ENCODE data around the gene PDE6C. TPM values are rescaled to one million over a fixed set of nuclear protein-coding genes. Genes with fewer than 3 reads are reported as not detected.

Gene PDE6C
- total RNA-seq, 6 experiments from 2014 or later: not detected

- peaks cover 0 to 5% (median 0%) of the 10 kb centered on the region in 4 donors for H3K36me3 ChIP-seq
Observed at GRCh38 chr10:93666030-93666429, 53.7 kb downstream of the PDE6C start.

GRCh38 chr10:93667795-93668194 lies 55.5 kb downstream of the PDE6C start:
- Histone ChIP-seq H3K27ac (no peak overlapping the region), H3K36me3 (peaks cover 0 to 5% (median 0%) of the 10 kb centered on the region in 4 donors), H3K4me3 (no peak overlapping the region), H3K27me3 (no peaks in the 10 kb centered on the region), H3K4me1 (peaks cover 0 to 51% (median 22%) of the 10 kb centered on the region in 4 donors), H3K9me3 (no peaks in the 10 kb centered on the region)
- ATAC-seq (peak; percentile 51 to 67 (median 62)), DNase-seq (no peak)
- 57% methylated on average over 3 of the region's 3 CpGs for WGBS (ENCODE audit: insufficient coverage, low coverage, low lambda C conversion rate, missing lambda C conversion rate)
- no peak for TF ChIP-seq POLR2A (IDR thresholded peaks at IDR 0.05)
- no peak for TF ChIP-seq CTCF (IDR thresholded peaks at IDR 0.05)
- intact Hi-C loops (cut with DNase I): no loop called here

More at GRCh38 chr10:93666030-93666429, 53.7 kb downstream of the PDE6C start:
- 89% methylated on average over 4 of the region's 4 CpGs for WGBS (ENCODE audit: insufficient coverage, low coverage, low lambda C conversion rate, missing lambda C conversion rate)
- no peak overlapping the region for H3K4me3 ChIP-seq
- H3K9me3 ChIP-seq: no peaks in the 10 kb centered on the region
- no peak for DNase-seq
- H3K4me1 ChIP-seq: peaks cover 0 to 40% (median 18%) of the 10 kb centered on the region in 4 donors
- TF ChIP-seq CTCF (IDR thresholded peaks at IDR 0.05): no peak
- TF ChIP-seq POLR2A (IDR thresholded peaks at IDR 0.05): no peak
- no peak for ATAC-seq
- no peak overlapping the region for H3K27ac ChIP-seq
- intact Hi-C loops (cut with DNase I): no loop called here
- H3K27me3 ChIP-seq: no peaks in the 10 kb centered on the region

GRCh38 chr10:93670372-93670771 lies 58.0 kb downstream of the PDE6C start:
- TF ChIP-seq POLR2A (IDR thresholded peaks at IDR 0.05): no peak
- no peak for TF ChIP-seq CTCF (IDR thresholded peaks at IDR 0.05)
- Histone ChIP-seq H3K4me3 (no peak overlapping the region), H3K27me3 (no peaks in the 10 kb centered on the region), H3K4me1 (peaks cover 0 to 76% (median 30%) of the 10 kb centered on the region in 4 donors), H3K27ac (peak overlapping the region in 1 of 3 donors; percentile 72), H3K36me3 (peaks cover 0 to 7% (median 0%) of the 10 kb centered on the region in 4 donors), H3K9me3 (no peaks in the 10 kb centered on the region)
- intact Hi-C loops (cut with DNase I): loop anchor here in 1 of 2 donors (10.0 kb wide), 1 partner anchor 76 kb away; no protein-coding TSS in a partner anchor
- ATAC-seq (peak; percentile 20 to 54 (median 41)), DNase-seq (no peak)

- peak overlapping the region in 2 of 3 donors; percentile 33 to 72 for H3K27ac ChIP-seq
- peaks cover 0 to 6% (median 2%) of the 10 kb centered on the region in 4 donors for H3K36me3 ChIP-seq
- no peaks in the 10 kb centered on the region for H3K27me3 ChIP-seq
- TF ChIP-seq POLR2A (IDR thresholded peaks at IDR 0.05) (no peak), CTCF (IDR thresholded peaks at IDR 0.05) (no peak)
- no peak overlapping the region for H3K4me3 ChIP-seq
- 65% methylated on average over 2 of the region's 2 CpGs for WGBS (ENCODE audit: insufficient coverage, low coverage, low lambda C conversion rate, missing lambda C conversion rate)
- intact Hi-C loops (cut with DNase I): loop anchor here in 1 of 2 donors (10.0 kb wide), 1 partner anchor 76 kb away; no protein-coding TSS in a partner anchor
- H3K9me3 ChIP-seq: no peaks in the 10 kb centered on the region
- ATAC-seq (no peak), DNase-seq (no peak)
- H3K4me1 ChIP-seq: peaks cover 0 to 78% (median 30%) of the 10 kb centered on the region in 4 donors
Observed at GRCh38 chr10:93671042-93671441, 58.7 kb downstream of the PDE6C start.
